C1 segment of cervical spinal cord (tissue), 14 donors: ENCODE data around the gene TRIO.

ENCODE experiments used
- DNase-seq, 14 donors: peaks; one replicate each; lab custom pipeline; 2025; lab: John Stamatoyannopoulos, UW

The TRIO gene

GRCh38 chr5:14322437-14323187 is 179.5 kb downstream of the TRIO start:
- DNase-seq, result peak in 1 of 14 donors; percentile 60

GRCh38 chr5:14323466-14323865 is 180.3 kb downstream of the TRIO start:
- DNase-seq, result no peak

GRCh38 chr5:14325369-14325768 is 182.2 kb downstream of the TRIO start:
- DNase-seq, result no peak

GRCh38 chr5:14326035-14326903 is 183.1 kb downstream of the TRIO start:
- DNase-seq, result no peak

- DNase-seq, result no peak
These were observed 184.5 kb downstream of the TRIO start for GRCh38 chr5:14327624-14328023.

GRCh38 chr5:14328144-14328543 is 185.0 kb downstream of the TRIO start:
- no peak for DNase-seq

GRCh38 chr5:14330291-14330690 is 187.1 kb downstream of the TRIO start:
- no peak for DNase-seq

- DNase-seq, result no peak
These were observed 187.7 kb downstream of the TRIO start for GRCh38 chr5:14330729-14331385.

GRCh38 chr5:14331386-14331781 is 188.2 kb downstream of the TRIO start:
- no peak for DNase-seq

- DNase-seq, result no peak
These were observed 189.0 kb downstream of the TRIO start for GRCh38 chr5:14332038-14332631.

GRCh38 chr5:14332746-14333145 is 189.6 kb downstream of the TRIO start:
- peak in 2 of 14 donors; percentile 21 to 23 for DNase-seq

- DNase-seq, result no peak
These were observed 194.5 kb downstream of the TRIO start for GRCh38 chr5:14337593-14337992.

- no peak for DNase-seq
These were observed 196.3 kb downstream of the TRIO start for GRCh38 chr5:14339468-14339867.

- DNase-seq, result no peak
These were observed 198.6 kb downstream of the TRIO start for GRCh38 chr5:14341571-14342230.

- DNase-seq, result no peak
These were observed 199.2 kb downstream of the TRIO start for GRCh38 chr5:14342306-14342705.

GRCh38 chr5:14343376-14343775 is 200.2 kb downstream of the TRIO start:
- DNase-seq, result no peak

- no peak for DNase-seq
These were observed 204.4 kb downstream of the TRIO start for GRCh38 chr5:14347522-14347921.

- DNase-seq, result no peak
These were observed 205.0 kb downstream of the TRIO start for GRCh38 chr5:14348142-14348541.

- DNase-seq, result no peak
These were observed 205.9 kb downstream of the TRIO start for GRCh38 chr5:14349029-14349428.

GRCh38 chr5:14351086-14351661 is 208.0 kb downstream of the TRIO start:
- DNase-seq, result peak in 1 of 14 donors; percentile 26
